ENCODE results near the gene RNASEH1. TPM values are rescaled to one million over a fixed set of nuclear protein-coding genes. Genes with fewer than 3 reads are reported as not detected.

The RNASEH1 gene
- total RNA-seq, 1 experiment from 2014 or later, result 42.0 TPM

- Histone ChIP-seq H2BK5ac (ENCODE audit: insufficient read length, low read length) (no peak overlapping the region), H4K5ac (ENCODE audit: insufficient read length, low read depth, low read length) (no peak overlapping the region), H3K9me3 (ENCODE audit: control insufficient read depth, low read depth, low read length) (no peaks in the 10 kb centered on the region), H3K23me2 (ENCODE audit: insufficient read length, low read depth, low read length, poor library complexity, severe bottlenecking) (no peaks in the 10 kb centered on the region), H3K9ac (ENCODE audit: extremely low read depth, insufficient read length, low read length) (no peak overlapping the region), H2BK15ac (ENCODE audit: low read depth, low read length) (no peak overlapping the region), H3K18ac (ENCODE audit: insufficient read length, low read depth, low read length) (no peak overlapping the region), H3K4ac (ENCODE audit: low read depth, low read length) (no peak overlapping the region), H3K79me2 (ENCODE audit: insufficient read depth, low read length) (no peaks in the 10 kb centered on the region), H2BK20ac (ENCODE audit: low read depth, low read length, poor library complexity, severe bottlenecking) (no peak overlapping the region), H3K79me1 (ENCODE audit: insufficient read depth, low read depth, low read length, poor library complexity, severe bottlenecking) (no peaks in the 10 kb centered on the region), H4K8ac (replicated peaks; ENCODE audit: insufficient read length, low read depth, low read length) (no peak overlapping the region), H2BK12ac (ENCODE audit: insufficient read length, low read depth, low read length) (no peak overlapping the region), H3T11ph (ENCODE audit: low read length) (no peak overlapping the region), H3K23ac (ENCODE audit: insufficient read length, low read depth, low read length) (no peak overlapping the region), H3K56ac (ENCODE audit: insufficient read length, low read depth, low read length) (no peak overlapping the region), H4K20me1 (ENCODE audit: control insufficient read depth, insufficient read depth, insufficient read length) (no peaks in the 10 kb centered on the region), H2BK120ac (ENCODE audit: low read depth, low read length, poor library complexity, severe bottlenecking) (no peak overlapping the region), H4K91ac (ENCODE audit: insufficient read length, low read depth, low read length) (no peak overlapping the region), H3K27me3 (ENCODE audit: insufficient read depth, low read length) (no peaks in the 10 kb centered on the region), H3K27ac (ENCODE audit: insufficient read length, low read depth, low read length) (no peak overlapping the region), H2AK5ac (ENCODE audit: insufficient read length, low read length) (no peak overlapping the region), H3K14ac (ENCODE audit: insufficient read depth, low read length) (no peak overlapping the region), H3K4me1 (ENCODE audit: insufficient read depth, low read length) (no peaks in the 10 kb centered on the region), H2AFZ (ENCODE audit: low read length) (no peak overlapping the region), H3K4me2 (ENCODE audit: insufficient read depth, insufficient read length, low read length) (no peak overlapping the region)
- Mint-ChIP-seq H3K4me1 (no peaks in the 10 kb centered on the region), H3K27me3 (ENCODE audit: low read depth) (no peaks in the 10 kb centered on the region), H3K4me3 (no peak overlapping the region), H3K36me3 (ENCODE audit: insufficient read depth in 1 of 3, low read depth in 3 of 3) (peaks cover 31 to 72% (median 65%) of the 10 kb centered on the region in 3 experiments; a peak in 6 of 7 replicates), H3K9me3 (no peaks in the 10 kb centered on the region), H3K27ac (no peak overlapping the region)
- TF ChIP-seq CTCF (conservative IDR thresholded peaks at IDR 0.05), result no peak
- WGBS (ENCODE audit: extremely low coverage, insufficient read length, low lambda C conversion rate), result no CpG with 5 or more reads among the region's 5 CpGs
- DNase-seq, result no peak
Measured at GRCh38 chr2:3542107-3542506, 16.0 kb downstream of the RNASEH1 start.
